Liver (tissue), 9 donors: ENCODE measurements around the gene SLC29A3. TPM values are rescaled to one million over a fixed set of nuclear protein-coding genes. Genes with fewer than 3 reads are reported as not detected.

Experiments
- DNase-seq: peaks from one replicate; pipeline ENCODE4 v3.0.0-alpha.2; 2017; ENCODE audit warnings: low spot score
- H3K27ac ChIP-seq, 2 donors: one replicate each; pipeline ENCODE4 v1.7.0; 2013; ENCODE audit warnings: inconsistent platforms in 2 of 2, low read length in 2 of 2, control low read depth in 1 of 2, low read depth in 1 of 2, mild to moderate bottlenecking in 1 of 2
- H3K27me3 ChIP-seq, 4 donors: one replicate each; pipeline versions ENCODE4 v1.6.1 to v1.7.0; 2013; ENCODE audit warnings: low read length in 3 of 4, inconsistent platforms in 1 of 4, mild to moderate bottlenecking in 1 of 4, moderate library complexity in 1 of 4; ENCODE audit not compliant: control insufficient read depth in 4 of 4, insufficient read depth in 4 of 4
- H3K36me3 ChIP-seq, 4 donors: one replicate each; pipeline versions ENCODE4 v1.6.1 to v1.7.0; 2013; ENCODE audit warnings: low read length in 3 of 4, mild to moderate bottlenecking in 3 of 4, low read depth in 1 of 4, moderate library complexity in 1 of 4; ENCODE audit not compliant: control insufficient read depth in 4 of 4, insufficient read depth in 3 of 4
- H3K4me1 ChIP-seq, 4 donors: one replicate each; pipeline versions ENCODE4 v1.6.1 to v1.7.0; 2013; ENCODE audit warnings: low read length in 3 of 4, mild to moderate bottlenecking in 3 of 4, moderate library complexity in 1 of 4; ENCODE audit not compliant: control insufficient read depth in 4 of 4, insufficient read depth in 4 of 4
- H3K4me3 ChIP-seq, 3 donors: one replicate each; pipeline versions ENCODE4 v1.6.1 to v1.7.0; 2013; ENCODE audit warnings: low read length in 3 of 3, control low read depth in 1 of 3, low read depth in 1 of 3, mild to moderate bottlenecking in 1 of 3
- H3K9ac ChIP-seq, 2 donors: one replicate each; pipeline ENCODE4 v1.7.0; 2013; ENCODE audit warnings: low read length in 2 of 2, mild to moderate bottlenecking in 2 of 2, moderate library complexity in 2 of 2, control low read depth in 1 of 2, low read depth in 1 of 2
- H3K9me3 ChIP-seq, 4 donors: one replicate each; pipeline versions ENCODE4 v1.6.1 to v1.7.0; 2013; ENCODE audit warnings: low read length in 3 of 4; ENCODE audit not compliant: control insufficient read depth in 4 of 4
- CTCF ChIP-seq: fragments of 150-350 bp; IDR thresholded peaks from 2 replicates; pipeline ENCODE4 v1.5.1; 2017; ENCODE audit warnings: improper control_type of control experiment, low read depth, low read length; ENCODE audit not compliant: missing input control
- GABPA ChIP-seq, 2 donors: IDR thresholded peaks in 1 of 2; conservative IDR thresholded peaks in 1 of 2; 2 replicates each; pipeline ENCODE4 v1.6.1; 2016; ENCODE audit warnings: antibody characterized with exemption in 2 of 2, mild to moderate bottlenecking in 1 of 2, moderate library complexity in 1 of 2
- HNF4A ChIP-seq, 2 donors: conservative IDR thresholded peaks; 2 replicates each; pipeline ENCODE4 v1.6.1; 2016; ENCODE audit warnings: antibody characterized with exemption in 2 of 2, mild to moderate bottlenecking in 2 of 2
- HNF4G ChIP-seq: IDR thresholded peaks from 2 replicates; pipeline ENCODE4 v1.6.1; 2016; ENCODE audit warnings: antibody characterized with exemption
- JUND ChIP-seq, 2 donors: IDR thresholded peaks; 2 replicates each; pipeline ENCODE4 v1.6.1; 2016; ENCODE audit warnings: antibody characterized with exemption in 2 of 2
- NR2F2 ChIP-seq: IDR thresholded peaks from 2 replicates; pipeline ENCODE4 v1.6.1; 2016; ENCODE audit warnings: antibody characterized with exemption
- RAD21 ChIP-seq, 2 donors: IDR thresholded peaks; 2 replicates each; pipeline ENCODE4 v1.6.1; 2016; ENCODE audit warnings: antibody characterized with exemption in 2 of 2, mild to moderate bottlenecking in 2 of 2
- RXRA ChIP-seq, 2 donors: IDR thresholded peaks; 2 replicates each; pipeline ENCODE4 v1.6.1; 2017 to 2018; ENCODE audit warnings: antibody characterized with exemption in 2 of 2, mild to moderate bottlenecking in 1 of 2
- SP1 ChIP-seq: IDR thresholded peaks from 2 replicates; pipeline ENCODE4 v1.6.1; 2018; ENCODE audit warnings: antibody characterized with exemption, mild to moderate bottlenecking
- TAF1 ChIP-seq: conservative IDR thresholded peaks from 2 replicates; pipeline ENCODE4 v1.6.1; 2016; ENCODE audit warnings: antibody characterized with exemption, mild to moderate bottlenecking
- WGBS: extraction: QIAGEN DNeasy Blood & Tissue Kit; methylation state at CpG from one replicate; pipeline ENCODE4 v1.1.7; 2013; 5-methylcytosine and 5-hydroxymethylcytosine counted together
- polyA plus RNA-seq, 2 donors: library from polyadenylated mRNA; stranded (reverse) in 1 of 2; unstranded in 1 of 2; fragments of 200-250 nt in 1 of 2; fragments of >200 nt in 1 of 2; fragmentation: Nextera tagmentation in 1 of 2; extraction: Ambion mirVana in 1 of 2; gene quantifications; one replicate each; pipeline versions ENCODE4 v1.2.1 to v1.2.3, GENCODE V29; 2013 to 2015
- total RNA-seq, 2 donors: library from RNA; depleted of rRNA; stranded (reverse); fragments of >200 nt; gene quantifications; one replicate each; pipeline ENCODE4 v1.2.3, GENCODE V29; 2014
- TF ChIP-seq, protein P1 (sequence below): IDR thresholded peaks from 2 replicates; pipeline ENCODE4 v1.6.1; 2016; ENCODE audit warnings: antibody characterized with exemption
- TF ChIP-seq, protein P2 (sequence below): IDR thresholded peaks from 2 replicates; pipeline ENCODE4 v1.6.1; 2016; ENCODE audit warnings: antibody characterized with exemption, mild to moderate bottlenecking
- TF ChIP-seq, protein P3 (sequence below): IDR thresholded peaks from 2 replicates; pipeline ENCODE4 v1.6.1; 2016; ENCODE audit warnings: antibody characterized with exemption
- donor health status: healthy.
- donor health status: healthy.
- donor health status: healthy.
- donor health status: healthy.
- donor health status: healthy.

Gene SLC29A3
- total and polyA plus RNA-seq, 4 donors: 3.1 to 11.9 (median 5.3) TPM

DNA sequence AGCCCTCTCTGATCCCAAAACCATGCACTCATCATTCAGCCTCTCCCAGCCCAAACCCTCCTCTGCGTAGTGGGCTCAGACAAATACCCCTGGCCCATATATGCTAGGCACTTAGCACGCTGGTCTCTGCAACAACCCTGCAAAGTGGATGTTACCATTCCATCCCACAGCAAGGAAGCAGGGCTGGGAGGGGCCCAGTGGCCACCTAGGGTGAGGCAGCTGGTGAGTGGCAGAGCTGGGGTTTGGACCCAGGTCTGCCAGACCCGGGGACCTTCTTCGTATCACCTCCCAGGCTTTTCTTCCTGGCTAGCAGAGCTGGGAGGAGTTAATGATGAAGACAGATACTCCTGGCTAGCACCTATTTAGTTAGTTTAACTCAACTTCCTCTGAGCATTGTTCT lies 33.1 kb upstream of the SLC29A3 start:
- no peaks in the 10 kb centered on the region for H3K27me3 ChIP-seq
- no peaks in the 10 kb centered on the region for H3K36me3 ChIP-seq
- peaks cover 4 to 15% (median 12%) of the 10 kb centered on the region in 4 donors for H3K4me1 ChIP-seq
- H3K4me3 ChIP-seq: no peak overlapping the region
- DNase-seq: no peak
- no peak overlapping the region for H3K27ac ChIP-seq
- H3K9ac ChIP-seq: no peak overlapping the region
- H3K9me3 ChIP-seq: no peaks in the 10 kb centered on the region
- WGBS: 83% methylated on average over 4 of the region's 4 CpGs
- TF ChIP-seq HNF4G (no peak), RXRA (IDR thresholded peaks at IDR 0.05) (no peak)
- TF ChIP-seq, protein P1, sequence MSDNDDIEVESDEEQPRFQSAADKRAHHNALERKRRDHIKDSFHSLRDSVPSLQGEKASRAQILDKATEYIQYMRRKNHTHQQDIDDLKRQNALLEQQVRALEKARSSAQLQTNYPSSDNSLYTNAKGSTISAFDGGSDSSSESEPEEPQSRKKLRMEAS: no peak
- TF ChIP-seq, protein P2, sequence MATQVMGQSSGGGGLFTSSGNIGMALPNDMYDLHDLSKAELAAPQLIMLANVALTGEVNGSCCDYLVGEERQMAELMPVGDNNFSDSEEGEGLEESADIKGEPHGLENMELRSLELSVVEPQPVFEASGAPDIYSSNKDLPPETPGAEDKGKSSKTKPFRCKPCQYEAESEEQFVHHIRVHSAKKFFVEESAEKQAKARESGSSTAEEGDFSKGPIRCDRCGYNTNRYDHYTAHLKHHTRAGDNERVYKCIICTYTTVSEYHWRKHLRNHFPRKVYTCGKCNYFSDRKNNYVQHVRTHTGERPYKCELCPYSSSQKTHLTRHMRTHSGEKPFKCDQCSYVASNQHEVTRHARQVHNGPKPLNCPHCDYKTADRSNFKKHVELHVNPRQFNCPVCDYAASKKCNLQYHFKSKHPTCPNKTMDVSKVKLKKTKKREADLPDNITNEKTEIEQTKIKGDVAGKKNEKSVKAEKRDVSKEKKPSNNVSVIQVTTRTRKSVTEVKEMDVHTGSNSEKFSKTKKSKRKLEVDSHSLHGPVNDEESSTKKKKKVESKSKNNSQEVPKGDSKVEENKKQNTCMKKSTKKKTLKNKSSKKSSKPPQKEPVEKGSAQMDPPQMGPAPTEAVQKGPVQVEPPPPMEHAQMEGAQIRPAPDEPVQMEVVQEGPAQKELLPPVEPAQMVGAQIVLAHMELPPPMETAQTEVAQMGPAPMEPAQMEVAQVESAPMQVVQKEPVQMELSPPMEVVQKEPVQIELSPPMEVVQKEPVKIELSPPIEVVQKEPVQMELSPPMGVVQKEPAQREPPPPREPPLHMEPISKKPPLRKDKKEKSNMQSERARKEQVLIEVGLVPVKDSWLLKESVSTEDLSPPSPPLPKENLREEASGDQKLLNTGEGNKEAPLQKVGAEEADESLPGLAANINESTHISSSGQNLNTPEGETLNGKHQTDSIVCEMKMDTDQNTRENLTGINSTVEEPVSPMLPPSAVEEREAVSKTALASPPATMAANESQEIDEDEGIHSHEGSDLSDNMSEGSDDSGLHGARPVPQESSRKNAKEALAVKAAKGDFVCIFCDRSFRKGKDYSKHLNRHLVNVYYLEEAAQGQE: no peak

DNA sequence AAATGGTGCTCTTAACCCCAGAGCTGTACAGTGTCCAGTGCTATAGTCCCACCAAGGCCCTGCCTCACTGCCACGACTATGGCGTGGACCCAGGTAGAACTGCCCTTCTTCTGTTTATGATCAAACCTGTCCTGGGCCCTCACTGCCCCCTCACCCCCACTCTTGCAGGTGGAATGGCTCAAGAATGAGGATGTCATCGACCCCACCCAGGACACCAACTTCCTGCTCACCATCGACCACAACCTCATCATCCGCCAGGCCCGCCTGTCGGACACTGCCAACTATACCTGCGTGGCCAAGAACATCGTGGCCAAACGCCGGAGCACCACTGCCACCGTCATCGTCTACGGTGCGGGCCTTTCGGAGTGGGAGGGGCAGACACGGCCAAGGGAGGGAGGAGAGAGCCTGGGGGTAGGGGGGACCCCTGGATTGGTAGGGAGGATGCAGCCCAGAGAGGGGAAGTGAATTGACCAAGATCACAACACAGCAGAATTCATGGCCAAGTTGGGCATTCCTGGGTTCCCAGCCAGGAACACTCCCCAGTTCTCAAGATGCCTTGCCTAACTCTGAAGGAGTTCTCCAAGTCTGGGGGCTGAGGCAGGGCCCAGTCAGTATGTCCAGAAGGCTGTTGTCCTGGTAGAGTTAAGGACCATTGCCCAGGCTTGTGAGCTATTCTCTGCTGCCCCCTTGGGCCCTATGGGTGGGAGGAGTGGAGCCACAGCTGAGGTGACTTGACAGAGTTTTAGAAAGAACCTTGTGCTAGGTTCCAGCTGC lies 32.4 kb upstream of the SLC29A3 start:
- WGBS: 91% methylated on average over 17 of the region's 17 CpGs
- Histone ChIP-seq H3K27ac (no peak overlapping the region), H3K36me3 (no peaks in the 10 kb centered on the region)

More for the DNA sequence above, 32.4 kb upstream of the SLC29A3 start:
- Histone ChIP-seq H3K27me3 (no peaks in the 10 kb centered on the region), H3K9me3 (no peaks in the 10 kb centered on the region), H3K9ac (no peak overlapping the region), H3K4me3 (no peak overlapping the region), H3K4me1 (peaks cover 4 to 20% (median 14%) of the 10 kb centered on the region in 4 donors)
- TF ChIP-seq GABPA (IDR thresholded peaks at IDR 0.05 in 1 of 2, conservative IDR thresholded peaks at IDR 0.05 in 1 of 2) (no peak), RAD21 (IDR thresholded peaks at IDR 0.05) (no peak), RXRA (IDR thresholded peaks at IDR 0.05) (no peak), NR2F2 (no peak), TAF1 (no peak), HNF4A (conservative IDR thresholded peaks at IDR 0.05) (no peak), JUND (IDR thresholded peaks at IDR 0.05) (no peak), CTCF (no peak), SP1 (no peak)
- TF ChIP-seq, protein P3, sequence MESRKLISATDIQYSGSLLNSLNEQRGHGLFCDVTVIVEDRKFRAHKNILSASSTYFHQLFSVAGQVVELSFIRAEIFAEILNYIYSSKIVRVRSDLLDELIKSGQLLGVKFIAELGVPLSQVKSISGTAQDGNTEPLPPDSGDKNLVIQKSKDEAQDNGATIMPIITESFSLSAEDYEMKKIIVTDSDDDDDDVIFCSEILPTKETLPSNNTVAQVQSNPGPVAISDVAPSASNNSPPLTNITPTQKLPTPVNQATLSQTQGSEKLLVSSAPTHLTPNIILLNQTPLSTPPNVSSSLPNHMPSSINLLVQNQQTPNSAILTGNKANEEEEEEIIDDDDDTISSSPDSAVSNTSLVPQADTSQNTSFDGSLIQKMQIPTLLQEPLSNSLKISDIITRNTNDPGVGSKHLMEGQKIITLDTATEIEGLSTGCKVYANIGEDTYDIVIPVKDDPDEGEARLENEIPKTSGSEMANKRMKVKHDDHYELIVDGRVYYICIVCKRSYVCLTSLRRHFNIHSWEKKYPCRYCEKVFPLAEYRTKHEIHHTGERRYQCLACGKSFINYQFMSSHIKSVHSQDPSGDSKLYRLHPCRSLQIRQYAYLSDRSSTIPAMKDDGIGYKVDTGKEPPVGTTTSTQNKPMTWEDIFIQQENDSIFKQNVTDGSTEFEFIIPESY: no peak
- TF ChIP-seq, protein P2: no peak
- DNase-seq: no peak
